Panc1 (cell line): ENCODE data around the gene PELI2. TPM values are rescaled to one million over a fixed set of nuclear protein-coding genes. Genes with fewer than 3 reads are reported as not detected.

ENCODE experiments used
- ATAC-seq: fragments of 200-7000 bp; cut with Tn5 transposase; 2 replicates; pipeline ENCODE4 v1.9.1; 2020; ENCODE audit warnings: mild to moderate bottlenecking, moderate library complexity
- BruUV-seq: library from RNA; stranded (reverse); fragments of 400-500 nt; replicated peaks from 2 replicates; lab custom pipeline; 2021; lab: Mats Ljungman, UMichigan
- CTCF ChIA-PET: fragments of 300-600 bp; sonication (Branson Sonifier 250); formaldehyde crosslinking; loops from one replicate; lab custom pipeline; 2022; ENCODE audit warnings: antibody characterized with exemption; lab: Charles Lee
- POLR2A ChIA-PET: fragments of 300-600 bp; sonication (Branson Sonifier 250); formaldehyde crosslinking; loops from one replicate; lab custom pipeline; 2022; ENCODE audit warnings: antibody characterized with exemption; lab: Charles Lee
- DNase-seq: peaks from one replicate; pipeline ENCODE4 v3.0.0-alpha.2; 2010; ENCODE audit warnings: low read depth, low spot score
- H3K27ac ChIP-seq: 2 replicates; pipeline ENCODE4 v1.5.1; 2011; ENCODE audit warnings: mild to moderate bottlenecking, low read length, inconsistent platforms
- H3K27me3 ChIP-seq: fragments of 200-500 bp; sonication (Bioruptor generic); 2 replicates; pipeline ENCODE4 v1.6.0; 2014; ENCODE audit warnings: low read length, inconsistent platforms; ENCODE audit not compliant: control insufficient read depth, insufficient read depth
- H3K36me3 ChIP-seq: fragments of 200-500 bp; sonication (Bioruptor generic); 2 replicates; pipeline ENCODE4 v1.5.1; 2014; ENCODE audit warnings: inconsistent platforms, mild to moderate bottlenecking, low read length, moderate library complexity; ENCODE audit not compliant: control insufficient read depth, insufficient read depth
- H3K4me1 ChIP-seq: 2 replicates; pipeline ENCODE4 v1.5.1; 2011; ENCODE audit warnings: inconsistent platforms, mild to moderate bottlenecking, low read length, moderate library complexity; ENCODE audit not compliant: control insufficient read depth, insufficient read depth
- H3K4me3 ChIP-seq, 2 experiments: 2 replicates each; pipeline ENCODE4 v1.5.1; 2011 to 2012; ENCODE audit warnings: low read depth in 2 of 2, low read length in 2 of 2, mild to moderate bottlenecking in 2 of 2, inconsistent platforms in 1 of 2, moderate library complexity in 1 of 2
- H3K9me3 ChIP-seq: fragments of 200-500 bp; sonication (Bioruptor generic); 2 replicates; pipeline ENCODE4 v1.5.1; 2014; ENCODE audit warnings: low read depth, mild to moderate bottlenecking, inconsistent platforms, low read length, moderate library complexity; ENCODE audit not compliant: control insufficient read depth, insufficient read depth
- POLR2AphosphoS5 ChIP-seq: IDR thresholded peaks from 2 replicates; pipeline ENCODE4 v1.6.1; 2012; ENCODE audit warnings: mild to moderate bottlenecking, low read depth, low read length, moderate library complexity
- SIN3A ChIP-seq: IDR thresholded peaks from 2 replicates; pipeline ENCODE4 v1.6.1; 2012; ENCODE audit warnings: low read depth, mild to moderate bottlenecking, low read length, moderate library complexity, borderline replicate concordance; ENCODE audit not compliant: insufficient read depth
- TCF7L2 ChIP-seq: IDR thresholded peaks from 2 replicates; pipeline ENCODE4 v1.6.1; 2011; ENCODE audit warnings: mild to moderate bottlenecking, low read depth, low read length, inconsistent platforms
- in situ Hi-C: cut with HindIII; loops from 2 replicates; pipeline ENCODE4 v1.10.0; 2016; ENCODE audit warnings: low sequenced_read_pairs, low pct_unique_long_range_greater_than_20kb
- intact Hi-C: fragments of 100-400 bp; cut with micrococcal nuclease; formaldehyde crosslinking; loops from one replicate; pipeline ENCODE4 v1.10.0; 2022; ENCODE audit not compliant: unreplicated experiment
- total RNA-seq: library from RNA; stranded (reverse); gene quantifications from one replicate; pipeline ENCODE4 v1.2.1, GENCODE V29; 2021; ENCODE audit not compliant: unreplicated experiment
- TF ChIP-seq, protein P1 (sequence below): fragments of 450-650 bp; IDR thresholded peaks from 2 replicates; pipeline ENCODE4 v1.5.1; 2017; ENCODE audit warnings: mild to moderate bottlenecking
- TF ChIP-seq, protein P2 (sequence below), 2 experiments: IDR thresholded peaks; 2 replicates each; pipeline ENCODE4 v1.6.1; 2011 to 2012; ENCODE audit warnings: low read depth in 2 of 2, control low read depth in 1 of 2, low read length in 1 of 2, mild to moderate bottlenecking in 1 of 2, moderate library complexity in 1 of 2; ENCODE audit not compliant: insufficient read depth in 1 of 2

The PELI2 gene
- total RNA-seq, 1 experiment from 2014 or later = 0.28 TPM

GRCh38 chr14:56135668-56136067, 17.5 kb downstream of the PELI2 start:
- Histone ChIP-seq H3K4me3 (no peak overlapping the region), H3K27ac (no peak overlapping the region), H3K27me3 (peaks cover 11% of the 10 kb centered on the region), H3K36me3 (no peaks in the 10 kb centered on the region), H3K9me3 (no peaks in the 10 kb centered on the region), H3K4me1 (no peaks in the 10 kb centered on the region)
- in situ Hi-C loops = no loop called here
- CTCF ChIA-PET = no interaction called here
- TF ChIP-seq, protein P1, sequence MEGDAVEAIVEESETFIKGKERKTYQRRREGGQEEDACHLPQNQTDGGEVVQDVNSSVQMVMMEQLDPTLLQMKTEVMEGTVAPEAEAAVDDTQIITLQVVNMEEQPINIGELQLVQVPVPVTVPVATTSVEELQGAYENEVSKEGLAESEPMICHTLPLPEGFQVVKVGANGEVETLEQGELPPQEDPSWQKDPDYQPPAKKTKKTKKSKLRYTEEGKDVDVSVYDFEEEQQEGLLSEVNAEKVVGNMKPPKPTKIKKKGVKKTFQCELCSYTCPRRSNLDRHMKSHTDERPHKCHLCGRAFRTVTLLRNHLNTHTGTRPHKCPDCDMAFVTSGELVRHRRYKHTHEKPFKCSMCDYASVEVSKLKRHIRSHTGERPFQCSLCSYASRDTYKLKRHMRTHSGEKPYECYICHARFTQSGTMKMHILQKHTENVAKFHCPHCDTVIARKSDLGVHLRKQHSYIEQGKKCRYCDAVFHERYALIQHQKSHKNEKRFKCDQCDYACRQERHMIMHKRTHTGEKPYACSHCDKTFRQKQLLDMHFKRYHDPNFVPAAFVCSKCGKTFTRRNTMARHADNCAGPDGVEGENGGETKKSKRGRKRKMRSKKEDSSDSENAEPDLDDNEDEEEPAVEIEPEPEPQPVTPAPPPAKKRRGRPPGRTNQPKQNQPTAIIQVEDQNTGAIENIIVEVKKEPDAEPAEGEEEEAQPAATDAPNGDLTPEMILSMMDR = no peak
- TF ChIP-seq TCF7L2 (no peak), SIN3A (no peak), POLR2AphosphoS5 (no peak)
- TF ChIP-seq, protein P2, sequence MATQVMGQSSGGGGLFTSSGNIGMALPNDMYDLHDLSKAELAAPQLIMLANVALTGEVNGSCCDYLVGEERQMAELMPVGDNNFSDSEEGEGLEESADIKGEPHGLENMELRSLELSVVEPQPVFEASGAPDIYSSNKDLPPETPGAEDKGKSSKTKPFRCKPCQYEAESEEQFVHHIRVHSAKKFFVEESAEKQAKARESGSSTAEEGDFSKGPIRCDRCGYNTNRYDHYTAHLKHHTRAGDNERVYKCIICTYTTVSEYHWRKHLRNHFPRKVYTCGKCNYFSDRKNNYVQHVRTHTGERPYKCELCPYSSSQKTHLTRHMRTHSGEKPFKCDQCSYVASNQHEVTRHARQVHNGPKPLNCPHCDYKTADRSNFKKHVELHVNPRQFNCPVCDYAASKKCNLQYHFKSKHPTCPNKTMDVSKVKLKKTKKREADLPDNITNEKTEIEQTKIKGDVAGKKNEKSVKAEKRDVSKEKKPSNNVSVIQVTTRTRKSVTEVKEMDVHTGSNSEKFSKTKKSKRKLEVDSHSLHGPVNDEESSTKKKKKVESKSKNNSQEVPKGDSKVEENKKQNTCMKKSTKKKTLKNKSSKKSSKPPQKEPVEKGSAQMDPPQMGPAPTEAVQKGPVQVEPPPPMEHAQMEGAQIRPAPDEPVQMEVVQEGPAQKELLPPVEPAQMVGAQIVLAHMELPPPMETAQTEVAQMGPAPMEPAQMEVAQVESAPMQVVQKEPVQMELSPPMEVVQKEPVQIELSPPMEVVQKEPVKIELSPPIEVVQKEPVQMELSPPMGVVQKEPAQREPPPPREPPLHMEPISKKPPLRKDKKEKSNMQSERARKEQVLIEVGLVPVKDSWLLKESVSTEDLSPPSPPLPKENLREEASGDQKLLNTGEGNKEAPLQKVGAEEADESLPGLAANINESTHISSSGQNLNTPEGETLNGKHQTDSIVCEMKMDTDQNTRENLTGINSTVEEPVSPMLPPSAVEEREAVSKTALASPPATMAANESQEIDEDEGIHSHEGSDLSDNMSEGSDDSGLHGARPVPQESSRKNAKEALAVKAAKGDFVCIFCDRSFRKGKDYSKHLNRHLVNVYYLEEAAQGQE (IDR thresholded peaks at IDR 0.05; ENCODE audit: insufficient read depth in 1 of 2, low read depth in 2 of 2, low read length in 1 of 2) = no peak
- ATAC-seq = no peak
- intact Hi-C loops = no loop called here
- POLR2A ChIA-PET = no interaction called here
- no TSS peak for BruUV-seq
- no peak for DNase-seq

DNA sequence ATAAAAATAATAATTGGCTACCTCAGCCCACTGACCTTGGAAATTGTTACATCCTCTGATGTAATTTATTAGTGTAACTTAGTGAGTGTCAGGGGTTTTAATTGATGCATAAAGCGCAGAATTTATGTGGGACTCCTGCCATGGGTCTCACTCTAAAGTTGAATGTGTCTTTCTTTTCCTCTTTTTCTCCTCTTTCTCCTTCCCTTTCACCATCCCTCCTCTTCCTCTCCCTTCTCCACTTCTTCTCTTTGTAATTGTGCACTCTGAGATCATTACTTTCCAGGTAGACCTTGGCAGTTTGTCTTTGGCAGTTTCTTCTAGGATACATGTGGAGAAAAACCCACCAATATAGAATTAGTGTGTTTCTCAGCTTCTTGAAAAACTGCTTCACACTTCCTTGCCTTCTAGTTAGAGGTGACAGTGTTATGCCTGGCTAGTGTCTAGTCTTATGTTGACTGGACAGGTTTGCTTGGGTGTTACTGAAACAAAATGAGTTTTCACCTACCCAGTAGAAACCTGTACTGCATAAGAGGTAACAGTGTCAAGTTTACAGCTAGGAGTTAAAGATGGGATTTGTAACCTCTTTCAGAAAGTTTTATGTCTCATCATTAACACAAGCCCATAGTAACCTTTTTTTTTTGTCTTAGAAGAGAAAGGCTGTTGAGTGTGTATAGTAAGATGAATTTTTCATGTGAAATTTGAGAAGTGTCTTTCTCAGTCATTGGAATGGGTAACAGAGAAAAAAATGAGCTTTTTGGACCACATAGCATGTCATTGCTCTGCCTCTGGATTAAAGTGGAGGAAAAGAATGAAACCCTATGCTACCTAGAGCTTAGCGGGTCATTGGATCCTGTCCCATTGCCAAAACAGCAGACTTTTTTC, 18.6 kb downstream of the PELI2 start:
- ATAC-seq = no peak
- no peak overlapping the region for H3K27ac ChIP-seq
- in situ Hi-C loops (no loop called here), intact Hi-C loops (no loop called here)
- DNase-seq = no peak
- no peak for TF ChIP-seq SIN3A
- TF ChIP-seq, protein P1 = no peak
- TF ChIP-seq, protein P2 (IDR thresholded peaks at IDR 0.05; ENCODE audit: insufficient read depth in 1 of 2, low read depth in 2 of 2, low read length in 1 of 2) = no peak
- TF ChIP-seq POLR2AphosphoS5 = no peak
- TF ChIP-seq TCF7L2 = no peak
- CTCF ChIA-PET = no interaction called here
- no TSS peak for BruUV-seq
- no peaks in the 10 kb centered on the region for H3K36me3 ChIP-seq
- POLR2A ChIA-PET = no interaction called here
- H3K4me3 ChIP-seq = no peak overlapping the region
- no peaks in the 10 kb centered on the region for H3K4me1 ChIP-seq
- no peaks in the 10 kb centered on the region for H3K9me3 ChIP-seq
- H3K27me3 ChIP-seq = peaks cover 11% of the 10 kb centered on the region
